ENCODE data around the gene TASOR2.
A peak's percentile ranks its signal among the peaks of the same experiment; 100 is the strongest.

Gene TASOR2, protein sequence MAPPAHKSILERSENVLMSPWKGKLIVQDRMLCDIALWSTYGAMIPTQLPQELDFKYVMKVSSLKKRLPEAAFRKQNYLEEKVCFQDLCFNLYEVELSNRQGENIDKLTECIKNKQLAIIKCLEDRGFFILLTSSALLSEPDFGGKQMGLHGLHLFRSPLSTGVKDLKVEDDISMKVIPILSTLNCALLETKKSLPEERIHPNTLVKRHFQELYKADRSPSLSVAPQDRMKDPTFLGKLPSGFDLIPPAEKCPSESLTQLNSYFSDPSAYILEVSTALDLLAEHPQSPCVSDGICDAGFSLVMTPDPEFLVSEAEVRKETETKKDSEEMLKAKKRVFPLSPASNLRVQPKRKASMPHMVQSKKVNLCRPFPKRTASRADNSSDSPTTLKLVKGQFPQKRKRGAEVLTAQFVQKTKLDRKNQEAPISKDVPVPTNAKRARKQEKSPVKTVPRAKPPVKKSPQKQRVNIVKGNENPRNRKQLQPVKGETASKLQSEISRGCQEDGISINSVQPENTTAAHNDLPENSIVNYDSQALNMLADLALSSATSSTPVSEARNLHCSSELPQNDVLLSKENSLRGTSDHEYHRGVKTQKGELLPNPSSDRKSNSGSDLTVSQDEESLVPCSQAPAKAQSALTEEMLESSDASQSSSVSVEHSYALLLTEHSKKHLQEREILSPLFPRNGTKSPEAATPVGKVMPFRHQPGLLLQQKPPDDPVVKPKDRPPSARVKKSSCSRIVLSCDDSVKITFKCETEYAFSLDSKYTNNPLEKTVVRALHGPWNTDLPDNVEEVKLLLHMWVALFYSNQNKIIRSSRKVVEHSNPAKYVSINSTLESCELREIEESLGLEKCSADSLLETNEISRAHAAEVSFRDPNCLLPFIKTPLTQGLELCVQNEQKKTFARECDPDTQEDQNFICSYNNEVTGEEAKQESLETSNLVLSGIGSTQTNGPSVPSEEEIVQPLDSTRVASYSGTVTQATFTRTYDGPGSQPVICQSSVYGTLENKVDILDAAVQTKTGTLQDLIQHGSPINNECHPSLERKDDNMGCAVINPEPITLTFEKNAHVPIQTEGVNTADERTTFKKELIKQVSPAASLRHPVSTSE (N-terminal part only)

DNA sequence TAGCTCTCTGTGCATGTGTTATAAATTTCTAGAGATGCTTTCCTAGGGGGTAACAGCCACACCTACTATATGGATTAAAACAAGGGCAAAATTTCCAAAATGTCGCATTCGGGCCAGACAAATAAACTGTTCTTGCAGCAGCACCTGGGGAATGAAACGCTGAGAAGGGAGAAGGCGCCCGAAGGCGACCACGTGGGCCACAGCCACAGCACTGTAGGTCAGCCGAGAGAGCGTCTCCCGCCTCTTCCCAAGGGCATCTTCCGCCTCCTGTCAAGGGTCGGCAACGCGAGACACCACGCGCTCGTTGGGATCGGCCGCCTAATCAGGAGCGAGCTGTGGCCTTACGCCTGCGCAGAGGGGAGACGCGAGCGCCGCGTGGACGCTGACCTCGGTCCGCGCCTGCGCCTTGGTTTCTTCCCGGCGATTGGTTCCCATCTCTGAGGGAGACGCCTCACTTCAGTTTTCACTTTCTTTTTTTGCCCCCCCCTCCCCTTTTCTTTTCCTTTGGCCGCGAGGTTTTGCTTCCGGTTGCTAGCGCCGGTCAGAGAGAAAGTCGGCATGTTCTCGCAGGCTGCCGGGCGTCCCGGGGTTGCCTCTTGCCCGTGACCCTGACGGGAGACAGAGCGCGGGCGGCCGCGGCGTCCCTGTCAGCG is at the start of gene TASOR2:
Gene TASOR2 (plus strand): TSS at position 521 of the 653 bp plus-strand sequence. CDS start 35,805 bp downstream, outside the sequence.
- DNase-seq (ENCODE audit: extremely low spot score) = peak; percentile 97
- CTCF ChIA-PET = interaction anchor here (1.1 to 2.2 kb wide), 3 partner anchors 9 to 62 kb away, joined by 3 to 7 read pairs (median 3); no protein-coding TSS in a partner anchor
- TF ChIP-seq, protein P1, sequence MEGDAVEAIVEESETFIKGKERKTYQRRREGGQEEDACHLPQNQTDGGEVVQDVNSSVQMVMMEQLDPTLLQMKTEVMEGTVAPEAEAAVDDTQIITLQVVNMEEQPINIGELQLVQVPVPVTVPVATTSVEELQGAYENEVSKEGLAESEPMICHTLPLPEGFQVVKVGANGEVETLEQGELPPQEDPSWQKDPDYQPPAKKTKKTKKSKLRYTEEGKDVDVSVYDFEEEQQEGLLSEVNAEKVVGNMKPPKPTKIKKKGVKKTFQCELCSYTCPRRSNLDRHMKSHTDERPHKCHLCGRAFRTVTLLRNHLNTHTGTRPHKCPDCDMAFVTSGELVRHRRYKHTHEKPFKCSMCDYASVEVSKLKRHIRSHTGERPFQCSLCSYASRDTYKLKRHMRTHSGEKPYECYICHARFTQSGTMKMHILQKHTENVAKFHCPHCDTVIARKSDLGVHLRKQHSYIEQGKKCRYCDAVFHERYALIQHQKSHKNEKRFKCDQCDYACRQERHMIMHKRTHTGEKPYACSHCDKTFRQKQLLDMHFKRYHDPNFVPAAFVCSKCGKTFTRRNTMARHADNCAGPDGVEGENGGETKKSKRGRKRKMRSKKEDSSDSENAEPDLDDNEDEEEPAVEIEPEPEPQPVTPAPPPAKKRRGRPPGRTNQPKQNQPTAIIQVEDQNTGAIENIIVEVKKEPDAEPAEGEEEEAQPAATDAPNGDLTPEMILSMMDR (IDR thresholded peaks at IDR 0.05; ENCODE audit: control extremely low read depth, extremely low read depth, low read depth, missing control alignments) = no peak
- POLR2A ChIA-PET = interaction anchor here (0.7 kb wide), 1 partner anchor 70 kb away, joined by 3 read pairs; no protein-coding TSS in a partner anchor

DNA sequence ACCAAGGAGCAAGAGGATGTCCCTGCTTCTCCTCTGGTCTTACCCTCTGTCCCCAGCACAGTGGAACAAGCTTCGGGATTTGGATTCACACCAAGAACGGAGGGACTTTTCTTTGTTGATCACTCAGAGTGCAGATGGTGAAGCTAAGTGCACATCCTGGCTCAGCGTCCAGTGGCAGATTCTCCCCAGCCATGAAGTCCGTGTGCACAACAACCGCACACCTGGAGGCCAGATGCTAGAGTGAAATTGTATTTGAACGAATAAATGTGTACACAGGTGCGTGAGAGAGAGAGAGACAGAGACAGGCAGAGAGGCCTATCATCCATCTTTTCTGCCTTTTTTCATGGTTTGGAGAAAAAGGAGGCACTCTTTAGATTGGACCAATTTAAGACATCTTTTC is 49.7 kb upstream of the TASOR2 start:
- ChIA-PET CTCF (interaction anchor here (7.5 kb wide), 1 partner anchor 13 kb away, joined by 73 read pairs; no protein-coding TSS in a partner anchor), POLR2A (interaction anchor here (0.6 kb wide), 1 partner anchor 83 kb away, joined by 4 read pairs; no protein-coding TSS in a partner anchor)
- TF ChIP-seq, protein P1 (IDR thresholded peaks at IDR 0.05; ENCODE audit: control extremely low read depth, extremely low read depth, low read depth, missing control alignments) = no peak
- DNase-seq (ENCODE audit: extremely low spot score) = no peak

DNA sequence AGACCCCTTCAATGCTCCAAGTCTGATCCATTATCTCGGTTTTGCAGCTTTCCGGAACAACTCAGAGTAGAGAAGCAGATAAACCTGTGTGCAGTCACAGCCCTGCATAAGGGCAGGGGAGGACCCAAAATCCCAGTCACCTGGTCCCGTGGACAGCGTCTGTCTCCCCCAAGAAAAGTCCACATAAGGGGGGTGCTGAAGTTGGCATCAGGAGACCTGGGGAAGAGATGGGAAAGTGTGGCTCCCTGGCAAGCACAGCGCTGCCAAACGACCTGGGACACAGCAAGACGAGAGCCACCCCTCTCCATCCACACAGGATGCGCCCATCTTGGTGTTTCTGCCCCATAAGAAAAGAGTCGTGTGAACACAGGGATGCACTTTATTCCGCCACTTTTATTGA is 46.1 kb upstream of the TASOR2 start:
- ChIA-PET POLR2A (no interaction called here), CTCF (interaction anchor here (2.1 kb wide), 1 partner anchor 9 kb away, joined by 8 read pairs; no protein-coding TSS in a partner anchor)
- TF ChIP-seq, protein P1 (IDR thresholded peaks at IDR 0.05; ENCODE audit: control extremely low read depth, extremely low read depth, low read depth, missing control alignments) = no peak

DNA sequence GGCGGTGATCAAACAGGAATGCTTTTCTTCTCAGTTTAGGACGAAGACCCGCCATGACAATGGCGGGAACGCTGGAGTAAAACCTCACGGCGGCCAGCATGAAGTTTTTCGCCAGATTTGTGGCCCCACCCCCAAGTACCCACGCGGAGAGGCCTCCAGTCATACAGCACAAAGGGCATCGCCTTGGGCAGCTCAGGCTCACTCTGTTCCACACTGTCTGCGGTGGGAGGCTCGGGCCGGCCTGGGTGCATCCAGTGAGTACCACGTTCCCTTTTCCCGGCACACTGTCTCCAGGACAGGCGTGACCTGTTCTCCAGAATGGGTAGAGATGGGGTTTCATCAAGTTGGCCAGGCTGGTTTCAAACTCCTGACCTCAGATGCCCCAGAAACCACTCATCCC is 45.6 kb upstream of the TASOR2 start:
- ChIA-PET CTCF (no interaction called here), POLR2A (no interaction called here)

More for the DNA sequence above, 46.1 kb upstream of the TASOR2 start:
- DNase-seq (ENCODE audit: extremely low spot score) = no peak

DNA sequence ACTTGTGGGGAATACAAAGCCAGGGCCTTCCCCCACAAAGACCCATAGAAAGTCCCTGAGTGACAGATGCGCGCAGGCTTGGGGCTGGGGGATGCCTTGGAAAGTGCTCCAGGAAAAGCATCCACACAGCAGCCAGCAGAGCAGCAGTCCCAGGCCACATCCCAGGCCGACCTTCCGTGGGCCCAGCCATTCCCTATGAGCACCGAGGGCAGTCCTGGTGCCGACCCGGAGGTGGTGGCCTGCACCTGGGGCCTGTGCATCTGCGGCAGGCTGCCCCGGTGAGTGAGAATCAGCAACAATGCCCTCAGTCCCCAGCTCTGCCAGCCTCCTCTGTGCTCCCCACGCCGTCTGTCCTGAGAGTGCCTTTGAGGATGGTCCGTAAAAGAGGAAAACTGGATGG is 44.6 kb upstream of the TASOR2 start:
- DNase-seq (ENCODE audit: extremely low spot score) = no peak
- ChIA-PET POLR2A (no interaction called here), CTCF (no interaction called here)
- TF ChIP-seq, protein P1 (IDR thresholded peaks at IDR 0.05; ENCODE audit: control extremely low read depth, extremely low read depth, low read depth, missing control alignments) = no peak

More for the DNA sequence above, 45.6 kb upstream of the TASOR2 start:
- no peak for DNase-seq (ENCODE audit: extremely low spot score)
- TF ChIP-seq, protein P1 (IDR thresholded peaks at IDR 0.05; ENCODE audit: control extremely low read depth, extremely low read depth, low read depth, missing control alignments) = no peak

Data from GM10248 (cell line).